HG03575 (cell line): ENCODE results near the gene MS4A18.
"Not testable (repeated sequence)": the region's sequence is repeated elsewhere in the genome, so short reads cannot be mapped to it uniquely, and the experiment has no call there.

Experiments
- ATAC-seq: cut with Tn5 transposase; IDR thresholded peaks from one replicate; pipeline ENCODE4 v1.9.1; 2021; ENCODE audit not compliant: unreplicated experiment, insufficient number of reproducible peaks, low FRiP score; ENCODE audit errors: extremely low read depth

MS4A18 gene

DNA sequence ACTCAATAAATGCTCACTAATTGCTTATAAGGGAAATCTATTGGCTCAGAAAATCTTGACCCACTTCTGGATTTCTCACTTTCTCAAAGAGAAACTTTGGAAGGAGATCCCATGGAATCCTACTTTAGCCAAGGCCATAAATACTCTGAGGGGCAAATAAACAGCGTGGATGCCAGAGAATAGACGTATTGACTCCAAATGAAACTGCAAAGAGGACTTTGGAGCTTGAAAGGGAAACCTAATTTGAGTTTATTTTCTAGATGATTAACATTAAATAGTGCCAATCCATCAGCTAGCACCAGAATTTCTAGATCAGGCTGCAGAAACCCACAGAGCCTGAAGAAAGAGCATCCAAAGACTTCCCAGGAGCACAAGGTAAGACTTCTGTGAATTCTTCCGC lies at the start of gene MS4A18:
MS4A18 (plus strand) TSS at position 301 of the 400 bp plus-strand sequence.
- ATAC-seq: no peak

- ATAC-seq: not testable (repeated sequence)
These were observed 46.3 kb upstream of the MS4A18 start for GRCh38 chr11:60678231-60678630.

DNA sequence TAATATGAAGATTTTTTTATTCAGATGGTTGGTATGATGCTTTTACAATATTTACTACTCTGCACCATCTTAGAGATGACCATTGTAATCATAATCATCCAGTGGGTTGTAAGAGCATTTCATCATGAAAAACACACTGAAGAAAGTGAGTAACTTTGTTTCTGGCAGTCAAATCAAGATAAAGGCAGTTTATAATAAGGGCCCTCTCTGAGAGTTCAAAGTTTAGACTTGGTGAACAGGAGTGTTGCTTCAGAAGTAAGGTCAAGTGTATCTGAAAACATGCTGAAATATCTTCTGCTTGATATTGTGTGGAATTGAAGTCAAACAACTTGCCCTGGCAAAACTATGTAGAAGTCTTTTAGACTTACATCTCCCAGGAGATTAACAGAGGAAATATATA lies 44.6 kb upstream of the MS4A18 start:
- no peak for ATAC-seq

- no peak for ATAC-seq
These were observed 43.9 kb upstream of the MS4A18 start for GRCh38 chr11:60680455-60681119.

DNA sequence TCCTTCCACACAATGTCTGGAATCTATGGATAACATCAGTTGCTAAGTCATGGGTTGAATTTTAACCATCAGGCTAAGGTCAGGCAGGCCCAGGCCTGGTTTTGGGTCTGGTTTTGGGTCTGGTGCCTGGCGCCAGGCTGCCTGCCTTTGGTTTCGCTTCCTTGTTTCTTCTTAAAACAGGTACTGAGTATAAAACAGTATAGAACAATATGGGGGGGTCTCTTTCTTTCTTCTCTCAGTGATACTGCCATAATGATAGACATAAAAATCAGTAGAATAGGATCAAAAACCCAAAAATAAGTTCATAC lies 40.0 kb upstream of the MS4A18 start:
- ATAC-seq: not testable (repeated sequence)

- ATAC-seq: no peak
These were observed 32.9 kb upstream of the MS4A18 start for GRCh38 chr11:60691661-60692060.

DNA sequence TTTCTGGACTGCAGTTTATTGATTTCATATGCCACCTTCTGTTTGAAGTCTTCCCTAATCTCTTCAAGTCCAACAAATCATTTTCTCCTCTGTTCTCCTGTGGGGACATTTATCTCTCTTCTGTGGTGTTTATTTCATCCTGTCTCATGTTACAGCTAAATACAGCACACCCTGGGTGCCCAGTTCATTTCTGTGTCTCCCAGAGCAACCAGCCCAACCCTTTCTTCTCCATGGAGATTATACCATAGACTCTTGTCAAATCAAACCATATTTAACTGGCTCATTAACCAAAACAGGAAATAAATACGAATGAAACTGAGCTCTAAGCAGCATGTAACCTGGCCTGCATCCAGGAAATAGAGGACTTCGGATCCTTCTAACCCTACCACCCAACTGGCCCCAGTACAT lies 25.2 kb upstream of the MS4A18 start, which contains the start of gene MS4A8:
MS4A8 (plus strand) TSS at position 329 of the 408 bp plus-strand sequence. CDS start 1,249 bp downstream, outside the sequence.
- ATAC-seq: no peak

- ATAC-seq: no peak
These were observed 24.6 kb upstream of the MS4A18 start for GRCh38 chr11:60699936-60700335.

GRCh38 chr11:60700689-60701468 lies 23.6 kb upstream of the MS4A18 start:
- no peak for ATAC-seq

DNA sequence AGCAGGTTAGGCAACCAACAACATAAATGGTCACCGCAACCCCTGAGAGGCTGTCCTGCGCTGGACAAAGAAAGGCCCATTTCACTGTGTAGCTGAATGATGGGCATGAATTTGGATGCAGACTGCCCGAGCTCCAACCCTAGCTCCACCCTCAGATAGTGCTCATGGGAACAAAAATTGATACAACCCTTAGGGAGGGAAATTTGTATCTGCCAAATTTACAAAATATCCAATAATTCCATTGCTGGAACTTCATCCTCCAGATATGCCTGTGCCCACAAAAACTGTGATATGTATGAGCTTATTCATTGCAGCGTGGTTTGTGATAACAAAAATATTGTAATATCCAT lies 23.1 kb upstream of the MS4A18 start:
- no peak for ATAC-seq

DNA sequence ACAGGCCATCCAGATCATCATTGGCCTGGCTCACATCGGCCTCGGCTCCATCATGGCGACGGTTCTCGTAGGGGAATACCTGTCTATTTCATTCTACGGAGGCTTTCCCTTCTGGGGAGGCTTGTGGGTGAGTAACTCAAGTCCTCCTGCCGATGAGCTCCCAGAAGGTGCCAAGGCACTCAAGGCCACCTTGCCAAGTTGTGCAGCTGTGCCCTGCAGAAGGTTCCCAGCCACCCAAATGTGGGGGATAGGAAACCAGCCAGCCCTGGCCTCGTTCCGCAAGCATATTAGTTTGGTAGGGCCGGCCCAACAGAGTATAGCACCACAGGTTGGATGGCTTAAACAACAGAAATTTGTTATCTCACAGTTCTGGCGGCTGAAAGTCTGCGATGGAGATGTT lies 21.1 kb upstream of the MS4A18 start:
- no peak for ATAC-seq

DNA sequence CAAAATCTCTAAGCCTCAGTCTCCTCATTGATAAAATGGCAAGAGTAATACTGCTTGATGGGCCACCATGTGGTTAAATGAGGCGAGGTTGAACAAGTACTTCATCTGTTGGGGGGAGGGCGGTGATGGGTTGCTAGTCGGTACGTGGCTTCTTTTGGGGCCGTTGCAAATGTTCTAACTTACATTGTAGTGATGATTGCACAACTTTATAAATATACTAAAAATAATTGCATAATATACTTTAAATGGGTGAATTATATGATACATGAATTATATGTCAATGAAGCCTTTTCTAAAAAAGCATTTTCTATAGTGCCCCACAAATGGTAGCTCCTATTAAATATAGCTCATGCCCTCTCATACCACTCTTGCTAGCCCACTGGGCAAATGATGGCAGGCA lies 18.6 kb upstream of the MS4A18 start:
- ATAC-seq: no peak

GRCh38 chr11:60706931-60707330 lies 17.6 kb upstream of the MS4A18 start:
- no peak for ATAC-seq

DNA sequence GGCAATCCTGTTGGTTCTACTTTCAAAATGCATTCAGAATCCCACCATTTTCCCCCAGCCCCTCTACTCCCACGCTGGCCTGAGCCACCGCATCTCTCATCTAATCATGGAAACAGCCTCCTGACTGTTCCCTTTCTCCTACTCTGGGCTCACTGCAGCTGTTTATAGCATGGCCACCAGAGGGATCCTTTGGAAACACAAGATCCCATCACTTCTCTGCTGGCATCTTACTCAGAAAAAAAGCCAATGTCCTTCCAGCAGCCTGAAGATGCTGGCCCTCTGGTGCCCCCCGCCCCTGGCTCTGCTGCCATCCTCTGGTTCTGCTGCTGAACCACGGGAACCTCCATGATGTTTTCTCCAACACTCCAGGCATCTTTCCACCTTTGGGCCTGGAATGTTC lies 14.0 kb upstream of the MS4A18 start:
- ATAC-seq: no peak

- no peak for ATAC-seq
These were observed 13.2 kb upstream of the MS4A18 start for GRCh38 chr11:60711276-60711675.

DNA sequence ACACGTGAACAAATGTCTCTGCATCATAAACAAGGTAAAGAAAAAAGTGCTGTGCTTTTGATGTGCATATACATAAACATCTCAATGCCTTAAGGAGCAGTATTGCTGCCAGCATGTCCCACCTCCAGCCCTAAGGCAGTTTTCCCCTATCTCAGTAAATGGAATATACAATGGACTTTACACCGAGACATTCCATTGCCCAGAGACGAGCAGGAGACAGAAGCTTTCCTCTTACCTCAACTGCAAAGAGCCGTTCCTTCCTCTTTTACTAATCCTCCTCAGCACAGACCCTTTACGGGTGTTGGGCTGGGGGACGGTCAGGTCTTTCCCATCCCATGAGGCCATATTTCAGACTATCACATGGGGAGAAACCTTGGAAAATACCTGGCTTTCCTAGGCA lies 11.1 kb upstream of the MS4A18 start:
- ATAC-seq: not testable (repeated sequence)

- no peak for ATAC-seq
These were observed 6.6 kb upstream of the MS4A18 start for GRCh38 chr11:60717956-60718355.

GRCh38 chr11:60718524-60719316 lies 5.8 kb upstream of the MS4A18 start:
- no peak for ATAC-seq

GRCh38 chr11:60719391-60719790 lies 5.1 kb upstream of the MS4A18 start:
- ATAC-seq: no peak

- ATAC-seq: no peak
These were observed 4.1 kb upstream of the MS4A18 start for GRCh38 chr11:60720460-60720859.
